GM18519 (cell line): ENCODE results near the gene VWC2.

ENCODE experiments used
- ATAC-seq: cut with Tn5 transposase; IDR thresholded peaks from one replicate; pipeline ENCODE4 v1.9.1; 2021; ENCODE audit warnings: mild to moderate bottlenecking, moderate library complexity; ENCODE audit not compliant: unreplicated experiment, low FRiP score

Gene VWC2

DNA sequence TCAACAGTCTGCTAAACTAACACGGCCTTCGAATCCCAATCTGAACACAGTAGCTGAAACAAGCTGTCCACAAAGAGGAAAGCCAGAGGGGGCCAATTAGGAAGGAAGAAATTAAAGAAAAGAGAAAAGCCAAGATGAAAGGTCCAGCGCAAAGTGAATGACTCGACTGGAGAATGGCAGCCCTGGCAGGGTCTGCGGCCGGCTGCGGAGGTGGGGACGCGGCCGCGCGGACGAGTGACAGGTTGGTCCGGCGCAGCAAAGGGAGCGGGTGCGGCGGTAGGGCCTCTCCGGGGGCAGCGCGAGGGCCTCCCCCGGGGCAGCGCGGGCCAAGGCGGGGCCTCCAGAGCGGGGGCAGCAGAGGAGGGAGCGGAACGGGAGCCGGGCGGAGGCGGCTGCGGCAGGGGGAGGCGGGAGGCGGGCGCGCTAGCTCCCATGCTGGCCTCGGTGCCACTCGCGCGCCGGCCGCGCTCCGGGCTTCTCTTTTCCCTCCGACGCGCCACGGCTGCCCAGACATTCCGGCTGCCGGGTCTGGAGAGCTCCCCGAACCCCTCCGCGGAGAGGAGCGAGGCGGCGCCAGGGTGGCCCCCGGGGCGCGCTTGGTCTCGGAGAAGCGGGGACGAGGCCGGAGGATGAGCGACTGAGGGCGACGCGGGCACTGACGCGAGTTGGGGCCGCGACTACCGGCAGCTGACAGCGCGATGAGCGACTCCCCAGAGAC, at the start of gene VWC2:
VWC2 (plus strand) TSS at position 421 of the 718 bp plus-strand sequence. CDS start 1,798 bp downstream, outside the sequence.
- ATAC-seq: no peak

DNA sequence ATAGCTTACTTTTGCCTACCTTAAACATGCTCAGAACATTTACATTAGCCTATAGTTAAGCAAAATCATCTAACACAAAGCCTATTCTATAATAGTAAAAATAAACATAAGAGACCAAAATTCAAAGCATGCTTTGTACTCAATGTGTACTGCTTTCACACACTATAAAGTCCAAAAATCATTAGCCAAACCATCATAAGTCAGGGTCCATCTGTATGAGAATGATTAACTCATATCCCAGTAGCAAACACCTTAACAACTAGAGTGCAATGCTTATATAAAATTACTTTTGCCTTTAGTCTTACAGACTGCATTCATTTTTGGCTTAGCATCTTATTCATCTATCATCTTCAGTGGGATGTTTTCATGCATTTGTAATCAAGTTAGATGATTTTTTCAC, 49.4 kb upstream of the VWC2 start:
- ATAC-seq: no peak

DNA sequence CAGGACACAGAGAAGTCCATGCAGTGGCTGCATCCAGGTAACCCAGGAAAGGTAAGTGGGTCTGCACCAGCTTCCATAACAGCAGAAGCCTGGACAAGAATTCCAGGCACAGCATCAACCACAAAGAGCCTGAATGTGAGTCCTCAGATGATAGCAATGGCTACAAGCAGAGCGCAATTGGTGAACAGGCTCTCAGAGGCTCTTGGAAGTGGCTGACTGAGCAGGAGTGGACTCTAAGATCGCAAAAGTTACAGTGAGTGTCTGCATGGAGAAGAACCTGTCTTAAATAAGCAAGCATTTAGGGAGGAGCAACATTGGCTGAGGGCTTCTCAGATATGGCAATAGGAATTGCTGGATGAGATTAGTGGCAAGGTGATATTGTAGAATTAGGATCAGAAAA, 41.6 kb upstream of the VWC2 start:
- no peak for ATAC-seq

DNA sequence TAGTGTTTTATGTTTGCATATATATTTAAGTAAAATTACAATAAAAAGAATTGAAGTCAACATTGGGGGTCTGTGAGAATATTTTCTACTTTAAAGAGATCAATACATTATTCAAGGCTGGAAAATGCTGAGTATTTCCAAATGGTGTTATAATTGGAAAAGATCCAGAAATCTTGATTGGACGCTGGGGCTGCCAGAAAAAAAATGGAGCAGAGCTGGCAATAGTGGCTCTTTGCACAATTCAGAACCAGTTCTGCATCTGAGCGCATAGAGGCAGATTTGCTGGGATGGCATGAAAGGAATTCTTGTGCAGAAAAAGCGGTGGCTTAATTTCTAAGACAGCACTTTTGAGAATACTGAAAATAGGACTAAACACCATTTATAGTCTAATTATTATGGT, 10.8 kb upstream of the VWC2 start:
- ATAC-seq: no peak

DNA sequence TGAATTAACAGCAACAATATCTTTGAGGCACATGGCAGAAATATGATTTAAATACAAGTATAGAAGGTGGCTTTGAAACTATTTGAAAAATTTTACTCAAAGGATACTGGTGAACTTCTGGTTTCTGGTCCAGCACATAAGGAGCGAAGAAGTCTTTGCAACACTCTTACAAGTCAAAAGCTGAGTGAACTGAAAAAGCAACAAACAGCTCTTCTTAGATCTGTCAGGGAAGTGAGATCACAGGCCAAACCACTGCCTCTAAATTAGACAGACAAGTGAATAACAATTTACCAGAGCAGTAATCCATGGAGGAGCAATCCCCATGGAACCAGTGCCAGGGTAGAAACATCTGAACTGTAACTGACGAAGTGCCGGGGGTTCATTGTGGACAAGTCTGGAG, 9.6 kb upstream of the VWC2 start:
- peak; percentile 21 for ATAC-seq

DNA sequence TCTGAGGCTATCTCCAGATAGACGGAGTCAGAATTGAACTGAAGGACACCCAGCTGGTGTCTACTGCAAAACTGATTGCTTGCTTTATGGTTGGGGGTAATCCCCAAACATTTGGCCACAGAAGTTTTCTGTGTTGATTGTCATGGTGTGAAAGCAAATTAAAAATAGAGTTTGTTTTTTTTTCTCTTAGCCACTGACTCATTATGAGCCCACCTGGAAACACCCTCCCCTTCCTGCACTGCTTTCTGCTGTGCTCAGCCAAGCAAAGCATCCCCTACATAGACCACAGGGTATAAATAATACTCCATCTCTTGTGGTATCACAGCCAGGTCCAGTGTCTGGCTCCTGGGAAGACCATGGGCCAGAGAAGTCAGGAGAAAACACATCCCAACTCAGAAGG, 6.5 kb upstream of the VWC2 start:
- peak; percentile 85 for ATAC-seq

DNA sequence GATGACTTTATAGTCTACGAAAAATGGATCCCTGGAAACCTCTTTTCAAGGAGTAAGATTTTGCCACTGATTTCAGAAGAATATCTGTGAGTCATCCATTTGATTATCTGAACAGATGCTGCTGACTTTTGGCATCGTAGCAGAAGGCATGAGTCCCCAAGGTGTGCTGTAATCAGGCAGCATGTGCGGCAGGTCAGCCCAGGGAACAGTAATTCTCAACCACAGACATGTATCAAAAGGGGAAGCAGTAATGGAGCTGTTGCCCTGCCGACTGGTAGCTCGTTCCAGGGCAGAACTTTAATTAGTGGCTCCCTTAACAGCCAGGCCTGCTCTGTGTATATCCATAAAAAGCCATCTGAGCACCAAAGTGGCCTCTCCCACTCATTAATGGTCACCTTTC, 5.7 kb upstream of the VWC2 start:
- ATAC-seq: peak; percentile 23

DNA sequence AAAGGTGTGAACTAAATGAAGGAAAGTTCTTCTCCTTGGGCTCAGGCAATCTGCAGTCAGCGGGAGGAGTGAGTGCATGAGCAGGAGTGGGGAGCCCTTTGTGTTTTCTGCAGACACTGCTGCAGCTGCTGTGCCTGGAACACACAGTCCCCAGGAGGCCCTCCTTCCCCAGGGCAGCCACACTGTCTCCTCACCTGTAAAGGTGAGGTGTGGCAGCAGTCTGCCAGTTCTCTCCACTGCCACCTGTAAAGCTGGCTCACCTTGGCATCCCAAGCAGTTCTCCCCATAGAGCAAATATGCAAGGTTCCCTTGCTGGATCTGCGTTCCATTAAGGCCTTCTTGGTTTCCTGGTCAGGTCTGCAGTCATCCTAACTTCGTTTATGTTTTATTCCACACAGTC, 5.2 kb upstream of the VWC2 start:
- ATAC-seq: no peak

DNA sequence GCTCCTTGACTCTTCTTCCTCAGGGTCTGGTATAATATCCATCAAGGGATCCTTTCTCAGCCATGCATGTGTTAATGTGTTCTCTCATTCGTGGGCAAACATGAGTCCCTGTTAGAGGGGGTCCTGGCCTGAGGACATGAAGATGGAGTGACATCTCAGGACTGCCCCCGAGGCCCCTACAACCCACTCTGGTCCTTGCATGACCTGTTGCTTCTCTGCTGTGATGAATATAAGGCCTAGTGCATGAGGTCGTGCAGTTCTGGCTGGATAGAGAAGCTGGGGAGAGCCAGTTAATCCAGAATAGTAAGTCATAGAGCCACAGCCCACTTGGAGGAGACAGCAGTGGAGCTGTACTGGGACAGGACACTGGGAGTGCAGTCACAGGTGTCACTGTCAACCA, 4.6 kb upstream of the VWC2 start:
- no peak for ATAC-seq

DNA sequence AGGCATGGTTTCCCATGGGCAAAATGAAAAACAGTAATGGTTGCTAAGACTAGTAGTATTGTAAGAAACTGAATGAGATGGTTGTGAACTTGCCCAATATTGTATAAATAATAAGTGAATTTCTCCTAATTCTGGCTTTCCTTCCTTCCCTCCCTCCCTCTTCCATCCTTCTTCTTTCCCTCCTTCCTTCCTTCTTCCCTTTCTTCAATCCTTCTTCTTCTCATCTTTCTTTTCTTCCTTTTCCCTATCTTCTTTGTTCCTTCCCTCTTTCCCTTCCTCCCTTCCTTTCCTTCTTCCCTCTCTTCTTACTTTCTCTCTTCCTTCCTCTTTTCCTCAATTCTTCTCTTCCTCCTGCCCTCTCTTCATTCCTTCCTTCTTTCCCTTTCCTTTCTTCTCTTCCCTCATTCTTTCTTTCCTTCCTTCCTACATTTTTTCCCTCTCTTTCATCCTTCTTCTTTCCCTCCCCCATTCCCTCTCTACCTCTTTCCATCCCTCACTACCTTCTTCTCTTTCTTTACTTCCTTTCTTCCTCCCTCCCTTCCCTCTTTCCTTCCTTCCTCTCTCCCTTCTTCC, 4.1 kb upstream of the VWC2 start:
- ATAC-seq: no peak

DNA sequence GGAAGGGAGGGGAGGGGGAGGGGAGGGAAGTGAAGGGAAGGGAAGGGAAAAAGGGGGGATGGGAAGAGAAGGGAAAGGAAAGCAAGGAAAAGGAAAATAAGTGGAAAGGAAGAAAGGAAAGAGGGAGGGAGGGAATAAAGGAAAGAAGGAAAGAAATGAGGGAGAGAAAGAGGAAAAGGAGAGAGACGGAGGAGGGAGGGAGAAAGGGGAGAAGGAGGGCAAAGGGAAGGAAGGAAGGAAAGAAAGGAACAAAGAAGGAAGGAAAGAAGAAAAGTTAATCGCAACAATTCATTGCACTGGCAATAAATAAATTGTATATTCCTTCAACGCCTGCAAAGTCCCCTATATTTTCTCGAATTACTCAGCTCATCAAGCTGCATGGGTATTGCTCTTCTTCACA, 2.6 kb upstream of the VWC2 start:
- no peak for ATAC-seq

DNA sequence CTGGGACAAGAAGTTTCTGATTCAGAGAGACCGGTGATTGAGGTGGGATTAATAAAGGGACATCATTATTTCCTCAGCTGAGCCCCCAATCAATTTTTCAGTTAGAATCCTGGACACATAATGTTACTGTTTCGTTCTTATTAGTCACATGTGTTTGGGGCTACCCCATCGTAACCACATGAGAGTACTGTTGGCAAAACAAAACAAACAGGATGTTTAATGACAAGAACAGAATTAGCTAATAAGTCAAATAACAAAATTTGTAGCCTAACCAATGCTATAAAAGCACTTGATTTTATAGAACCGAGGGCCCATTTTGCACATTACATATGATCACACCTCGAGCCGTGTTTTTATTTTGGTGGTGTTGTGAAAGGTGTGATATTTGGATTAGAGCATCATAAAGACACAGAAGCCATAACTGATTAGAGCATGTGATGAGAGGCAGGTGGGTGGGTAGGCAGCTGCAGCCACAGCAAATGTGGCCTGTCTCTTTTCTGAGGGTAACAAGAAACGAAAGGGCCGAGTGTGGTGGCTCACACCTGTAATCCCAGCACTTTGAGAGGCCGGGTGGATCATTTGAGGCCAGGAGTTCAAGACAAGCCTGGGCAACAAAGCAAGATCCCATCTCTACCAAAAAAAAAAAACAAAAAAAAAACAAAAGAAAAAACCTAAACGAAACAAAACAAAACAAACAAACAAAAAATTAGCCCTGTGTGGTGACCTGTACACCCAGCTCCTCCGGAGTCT, 1.8 kb upstream of the VWC2 start:
- ATAC-seq: peak; percentile 28

DNA sequence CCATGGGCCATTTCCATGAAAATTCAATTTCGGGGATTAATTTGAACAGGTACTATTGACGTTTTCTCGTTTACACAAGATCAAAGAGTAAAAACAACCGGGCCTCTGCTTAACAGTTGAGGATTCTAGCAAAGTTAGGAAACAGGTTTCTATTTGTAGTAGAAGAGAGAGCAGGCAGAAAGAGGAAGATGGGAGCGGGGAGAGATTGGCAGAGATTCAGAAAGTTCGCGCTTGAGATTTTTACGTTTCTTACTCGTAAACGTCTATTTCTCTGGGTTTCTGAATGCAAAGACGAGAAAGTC, 571 bp upstream of the VWC2 start:
- ATAC-seq: no peak

DNA sequence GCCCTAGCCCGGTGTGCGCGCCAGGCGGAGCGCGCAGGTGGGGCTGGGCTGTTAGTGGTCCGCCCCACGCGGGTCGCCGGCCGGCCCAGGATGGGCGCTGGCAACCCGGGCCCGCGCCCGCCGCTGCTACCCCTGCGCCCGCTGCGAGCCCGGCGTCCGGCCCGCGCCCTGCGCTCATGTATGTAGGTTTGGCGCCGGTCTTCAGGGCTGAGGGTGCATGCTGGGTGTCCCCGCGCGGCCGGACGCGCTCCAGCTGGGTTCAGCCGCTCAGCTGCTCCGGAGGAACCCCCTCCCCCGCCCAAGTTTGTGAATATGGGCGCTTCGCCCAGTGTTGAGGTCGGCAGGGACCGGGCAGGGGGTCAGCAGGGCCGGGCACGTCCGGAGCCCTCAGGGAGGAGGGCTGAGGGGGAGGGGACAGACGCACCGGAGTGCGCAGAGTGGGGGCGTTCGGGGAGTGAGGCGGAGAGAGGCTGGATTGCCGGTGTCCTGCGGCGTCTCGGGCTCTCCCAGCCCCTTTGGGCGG, 559 bp downstream of the VWC2 start:
- ATAC-seq: no peak

DNA sequence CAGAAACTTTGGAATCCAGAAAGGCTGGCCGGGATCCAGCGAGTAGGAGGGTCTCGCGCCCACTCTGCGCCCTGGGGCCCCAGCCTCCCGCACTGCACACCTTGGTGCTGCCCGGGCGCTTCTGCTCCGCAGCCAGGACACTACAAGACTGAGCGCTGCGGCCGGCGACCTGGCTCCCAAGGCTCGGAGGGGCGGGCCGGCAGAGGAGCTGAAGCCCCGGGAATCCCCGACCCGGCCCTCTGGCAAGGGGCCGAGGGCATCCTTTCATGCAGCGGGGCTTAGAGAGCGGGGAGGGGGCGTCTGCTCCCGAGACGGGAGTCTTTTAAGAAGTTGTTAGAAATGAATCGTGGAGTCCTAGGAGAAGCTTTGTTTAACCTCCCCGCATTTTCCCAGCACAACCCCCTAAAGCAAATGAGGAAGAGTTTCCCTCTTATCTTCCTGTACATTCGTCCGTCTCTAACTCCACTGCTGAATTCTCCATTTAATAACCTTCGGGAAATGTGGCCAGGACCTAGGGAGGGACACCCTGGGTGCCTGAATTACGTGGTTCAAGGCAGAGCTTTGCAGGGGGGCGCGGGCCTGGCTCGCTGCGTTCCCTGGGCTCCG, 1.1 kb downstream of the VWC2 start:
- ATAC-seq: no peak

DNA sequence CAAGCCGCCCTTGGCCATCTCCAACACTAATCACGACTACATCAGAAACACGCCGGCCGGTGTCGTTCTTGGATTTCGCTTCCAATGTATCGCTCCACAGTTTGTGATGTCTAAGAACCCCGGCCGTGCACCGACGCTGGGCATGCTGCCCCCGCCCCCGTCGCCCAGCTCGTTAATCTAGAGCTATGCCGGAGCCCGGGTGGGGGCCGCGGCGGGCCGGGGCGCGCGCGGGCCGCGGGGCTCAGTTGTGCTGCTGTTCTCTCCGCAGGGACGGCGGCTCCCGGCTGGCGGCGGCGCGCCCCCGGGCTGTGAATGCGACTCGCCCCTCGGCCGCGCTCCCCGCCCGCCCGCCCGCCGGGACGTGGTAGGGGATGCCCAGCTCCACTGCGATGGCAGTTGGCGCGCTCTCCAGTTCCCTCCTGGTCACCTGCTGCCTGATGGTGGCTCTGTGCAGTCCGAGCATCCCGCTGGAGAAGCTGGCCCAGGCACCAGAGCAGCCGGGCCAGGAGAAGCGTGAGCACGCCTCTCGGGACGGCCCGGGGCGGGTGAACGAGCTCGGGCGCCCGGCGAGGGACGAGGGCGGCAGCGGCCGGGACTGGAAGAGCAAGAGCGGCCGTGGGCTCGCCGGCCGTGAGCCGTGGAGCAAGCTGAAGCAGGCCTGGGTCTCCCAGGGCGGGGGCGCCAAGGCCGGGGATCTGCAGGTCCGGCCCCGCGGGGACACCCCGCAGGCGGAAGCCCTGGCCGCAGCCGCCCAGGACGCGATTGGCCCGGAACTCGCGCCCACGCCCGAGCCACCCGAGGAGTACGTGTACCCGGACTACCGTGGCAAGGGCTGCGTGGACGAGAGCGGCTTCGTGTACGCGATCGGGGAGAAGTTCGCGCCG, 1.9 kb downstream of the VWC2 start:
- no peak for ATAC-seq

DNA sequence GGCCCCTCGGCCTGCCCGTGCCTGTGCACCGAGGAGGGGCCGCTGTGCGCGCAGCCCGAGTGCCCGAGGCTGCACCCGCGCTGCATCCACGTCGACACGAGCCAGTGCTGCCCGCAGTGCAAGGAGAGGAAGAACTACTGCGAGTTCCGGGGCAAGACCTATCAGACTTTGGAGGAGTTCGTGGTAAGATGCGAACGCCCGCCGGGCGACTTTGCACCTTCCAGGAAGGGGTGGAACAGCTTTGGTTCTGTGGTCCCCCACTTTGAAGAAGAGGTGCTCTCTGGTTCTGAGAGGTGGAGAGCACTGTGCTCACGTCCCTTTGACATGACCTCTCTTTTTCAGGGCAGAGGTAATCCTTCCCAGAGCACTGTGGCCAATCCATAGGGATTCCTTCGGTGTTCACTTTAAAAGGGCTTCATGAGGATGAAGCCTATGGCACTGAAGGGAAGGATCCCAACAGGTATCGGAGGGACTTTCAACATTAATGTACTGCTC, 2.6 kb downstream of the VWC2 start:
- ATAC-seq: no peak

DNA sequence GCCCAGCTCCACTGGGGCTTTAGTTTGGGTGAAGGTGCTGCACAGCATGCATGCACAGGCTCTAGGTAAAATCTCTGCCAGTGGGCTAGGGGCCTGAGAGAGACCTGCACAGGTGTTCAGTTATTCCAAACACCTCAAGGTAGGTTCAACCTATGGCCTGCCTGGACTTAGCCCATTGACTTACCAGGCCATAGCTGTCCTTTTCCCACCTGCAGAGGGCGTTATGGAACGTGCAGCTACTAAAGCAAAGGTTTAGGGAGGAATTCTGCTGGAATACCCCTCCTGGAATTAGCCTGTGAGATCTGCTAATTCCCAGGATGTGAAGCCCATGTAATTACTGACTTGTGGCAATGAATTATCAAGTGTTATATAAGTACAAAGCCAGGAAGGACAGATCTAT, 3.6 kb downstream of the VWC2 start:
- ATAC-seq: no peak

DNA sequence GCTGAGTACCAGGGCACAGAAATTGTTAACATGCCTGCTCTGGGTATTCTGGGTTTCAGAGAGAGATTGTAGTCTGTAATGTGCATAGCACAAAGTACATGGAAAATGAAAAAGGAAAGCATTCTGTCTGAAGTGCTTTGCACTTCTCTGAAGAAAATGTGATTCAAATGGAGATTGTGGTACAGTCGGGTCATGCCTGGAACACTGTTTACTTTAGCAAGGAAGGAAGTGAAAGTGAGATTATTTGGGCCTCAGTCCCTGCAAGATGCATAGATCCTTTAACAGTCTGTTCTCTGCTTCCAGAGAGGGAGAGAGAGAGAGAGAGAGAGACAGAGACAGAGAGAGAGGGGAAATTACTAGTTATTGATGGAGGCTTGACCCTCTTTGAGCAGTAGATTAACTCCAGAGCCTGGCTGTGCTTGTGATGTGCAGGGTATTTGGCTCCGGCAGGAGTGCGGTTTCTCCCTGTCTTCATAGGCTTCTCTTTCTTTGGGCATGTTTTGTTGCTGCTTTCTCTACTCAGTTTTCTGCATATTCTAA, 5.4 kb downstream of the VWC2 start:
- no peak for ATAC-seq

DNA sequence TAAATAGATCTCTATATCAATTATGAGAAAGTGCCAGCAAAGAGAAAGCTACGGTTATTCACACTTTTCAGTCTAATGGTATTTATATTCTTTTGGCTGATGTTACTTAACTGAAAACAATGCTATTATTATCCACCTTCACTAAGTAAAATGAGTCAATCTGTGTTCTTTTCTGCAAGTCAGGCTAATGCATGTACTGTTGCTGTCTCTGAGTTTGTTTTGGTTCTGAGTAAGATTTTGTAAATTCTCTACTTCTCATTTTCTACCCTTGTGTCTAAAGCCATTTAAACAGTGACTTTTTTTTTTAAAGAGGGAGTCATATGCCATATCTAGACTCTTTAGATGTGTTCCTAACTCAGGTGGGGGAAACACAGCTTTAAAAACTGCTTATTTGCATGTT, 7.5 kb downstream of the VWC2 start:
- peak; percentile 53 for ATAC-seq
